ENCODE data around the gene TTR.

- no peak for TF ChIP-seq MAX (IDR thresholded peaks at IDR 0.05; ENCODE audit: low read depth)
- TF ChIP-seq, protein P1, sequence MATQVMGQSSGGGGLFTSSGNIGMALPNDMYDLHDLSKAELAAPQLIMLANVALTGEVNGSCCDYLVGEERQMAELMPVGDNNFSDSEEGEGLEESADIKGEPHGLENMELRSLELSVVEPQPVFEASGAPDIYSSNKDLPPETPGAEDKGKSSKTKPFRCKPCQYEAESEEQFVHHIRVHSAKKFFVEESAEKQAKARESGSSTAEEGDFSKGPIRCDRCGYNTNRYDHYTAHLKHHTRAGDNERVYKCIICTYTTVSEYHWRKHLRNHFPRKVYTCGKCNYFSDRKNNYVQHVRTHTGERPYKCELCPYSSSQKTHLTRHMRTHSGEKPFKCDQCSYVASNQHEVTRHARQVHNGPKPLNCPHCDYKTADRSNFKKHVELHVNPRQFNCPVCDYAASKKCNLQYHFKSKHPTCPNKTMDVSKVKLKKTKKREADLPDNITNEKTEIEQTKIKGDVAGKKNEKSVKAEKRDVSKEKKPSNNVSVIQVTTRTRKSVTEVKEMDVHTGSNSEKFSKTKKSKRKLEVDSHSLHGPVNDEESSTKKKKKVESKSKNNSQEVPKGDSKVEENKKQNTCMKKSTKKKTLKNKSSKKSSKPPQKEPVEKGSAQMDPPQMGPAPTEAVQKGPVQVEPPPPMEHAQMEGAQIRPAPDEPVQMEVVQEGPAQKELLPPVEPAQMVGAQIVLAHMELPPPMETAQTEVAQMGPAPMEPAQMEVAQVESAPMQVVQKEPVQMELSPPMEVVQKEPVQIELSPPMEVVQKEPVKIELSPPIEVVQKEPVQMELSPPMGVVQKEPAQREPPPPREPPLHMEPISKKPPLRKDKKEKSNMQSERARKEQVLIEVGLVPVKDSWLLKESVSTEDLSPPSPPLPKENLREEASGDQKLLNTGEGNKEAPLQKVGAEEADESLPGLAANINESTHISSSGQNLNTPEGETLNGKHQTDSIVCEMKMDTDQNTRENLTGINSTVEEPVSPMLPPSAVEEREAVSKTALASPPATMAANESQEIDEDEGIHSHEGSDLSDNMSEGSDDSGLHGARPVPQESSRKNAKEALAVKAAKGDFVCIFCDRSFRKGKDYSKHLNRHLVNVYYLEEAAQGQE (IDR thresholded peaks at IDR 0.05; ENCODE audit: low read depth, low read length) = no peak
- no peak for TF ChIP-seq CTCF (IDR thresholded peaks at IDR 0.05)
- no peak for TF ChIP-seq NFIC (IDR thresholded peaks at IDR 0.05; ENCODE audit: borderline replicate concordance)
- TF ChIP-seq NRF1 (IDR thresholded peaks at IDR 0.05; ENCODE audit: low read depth, low read length) = no peak
- no peak for TF ChIP-seq RFX5 (IDR thresholded peaks at IDR 0.05; ENCODE audit: low read length)
- no peak for TF ChIP-seq MXI1 (IDR thresholded peaks at IDR 0.05; ENCODE audit: low read depth, low read length)
- TF ChIP-seq RAD21 (IDR thresholded peaks at IDR 0.05; ENCODE audit: low read length) = no peak
- TF ChIP-seq SMC3 (IDR thresholded peaks at IDR 0.05; ENCODE audit: low read depth, low read length) = no peak
Observed at GRCh38 chr18:31619291-31619690, 27.6 kb downstream of the TTR start.
